GM10266 (cell line): Measurements from ENCODE around the gene CECR2.

Source experiments
- DNase-seq: peaks from one replicate; pipeline ENCODE4 v3.0.0; 2012; ENCODE audit errors: extremely low spot score
- TF ChIP-seq, protein P1 (sequence below): IDR thresholded peaks from 2 replicates; pipeline ENCODE4 v1.5.1; 2012; ENCODE audit warnings: mild to moderate bottlenecking, low read depth; ENCODE audit not compliant: control insufficient read depth, insufficient read depth; ENCODE audit errors: missing control alignments

CECR2 gene

DNA sequence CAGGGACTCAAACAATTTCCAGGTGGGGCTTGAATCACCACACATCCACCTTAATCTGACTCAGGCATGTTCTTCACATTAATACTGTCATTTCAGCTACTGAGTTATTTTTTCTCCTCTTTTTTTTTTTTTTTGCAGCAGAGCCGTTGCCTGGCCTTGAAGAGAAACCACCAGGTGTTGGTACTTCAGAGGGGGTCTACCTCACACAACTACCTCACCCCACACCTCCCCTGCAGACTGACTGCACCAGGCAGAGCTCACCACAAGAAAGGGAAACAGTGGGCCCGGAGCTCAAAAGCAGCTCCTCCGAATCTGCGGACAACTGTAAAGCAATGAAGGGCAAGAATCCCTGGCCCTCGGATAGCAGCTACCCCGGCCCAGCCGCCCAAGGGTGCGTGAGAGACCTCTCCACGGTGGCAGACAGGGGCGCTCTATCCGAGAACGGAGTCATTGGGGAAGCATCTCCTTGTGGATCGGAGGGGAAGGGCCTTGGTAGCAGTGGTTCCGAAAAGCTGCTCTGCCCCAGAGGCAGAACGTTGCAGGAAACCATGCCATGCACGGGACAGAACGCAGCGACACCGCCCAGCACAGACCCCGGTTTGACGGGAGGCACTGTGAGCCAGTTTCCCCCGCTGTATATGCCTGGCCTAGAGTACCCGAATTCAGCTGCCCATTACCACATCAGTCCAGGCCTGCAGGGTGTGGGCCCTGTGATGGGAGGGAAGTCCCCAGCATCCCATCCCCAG lies 178.9 kb downstream of the CECR2 start:
- DNase-seq = no peak
- TF ChIP-seq, protein P1, sequence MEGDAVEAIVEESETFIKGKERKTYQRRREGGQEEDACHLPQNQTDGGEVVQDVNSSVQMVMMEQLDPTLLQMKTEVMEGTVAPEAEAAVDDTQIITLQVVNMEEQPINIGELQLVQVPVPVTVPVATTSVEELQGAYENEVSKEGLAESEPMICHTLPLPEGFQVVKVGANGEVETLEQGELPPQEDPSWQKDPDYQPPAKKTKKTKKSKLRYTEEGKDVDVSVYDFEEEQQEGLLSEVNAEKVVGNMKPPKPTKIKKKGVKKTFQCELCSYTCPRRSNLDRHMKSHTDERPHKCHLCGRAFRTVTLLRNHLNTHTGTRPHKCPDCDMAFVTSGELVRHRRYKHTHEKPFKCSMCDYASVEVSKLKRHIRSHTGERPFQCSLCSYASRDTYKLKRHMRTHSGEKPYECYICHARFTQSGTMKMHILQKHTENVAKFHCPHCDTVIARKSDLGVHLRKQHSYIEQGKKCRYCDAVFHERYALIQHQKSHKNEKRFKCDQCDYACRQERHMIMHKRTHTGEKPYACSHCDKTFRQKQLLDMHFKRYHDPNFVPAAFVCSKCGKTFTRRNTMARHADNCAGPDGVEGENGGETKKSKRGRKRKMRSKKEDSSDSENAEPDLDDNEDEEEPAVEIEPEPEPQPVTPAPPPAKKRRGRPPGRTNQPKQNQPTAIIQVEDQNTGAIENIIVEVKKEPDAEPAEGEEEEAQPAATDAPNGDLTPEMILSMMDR = no peak

DNA sequence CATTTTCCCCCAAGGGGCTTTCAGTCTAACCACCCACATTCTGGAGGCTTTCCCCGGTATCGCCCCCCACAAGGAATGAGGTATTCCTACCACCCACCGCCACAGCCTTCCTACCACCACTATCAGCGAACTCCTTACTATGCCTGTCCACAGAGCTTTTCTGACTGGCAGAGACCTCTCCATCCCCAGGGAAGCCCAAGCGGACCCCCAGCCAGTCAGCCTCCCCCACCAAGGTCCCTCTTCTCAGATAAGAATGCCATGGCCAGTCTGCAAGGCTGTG lies 179.4 kb downstream of the CECR2 start:
- DNase-seq = no peak

DNA sequence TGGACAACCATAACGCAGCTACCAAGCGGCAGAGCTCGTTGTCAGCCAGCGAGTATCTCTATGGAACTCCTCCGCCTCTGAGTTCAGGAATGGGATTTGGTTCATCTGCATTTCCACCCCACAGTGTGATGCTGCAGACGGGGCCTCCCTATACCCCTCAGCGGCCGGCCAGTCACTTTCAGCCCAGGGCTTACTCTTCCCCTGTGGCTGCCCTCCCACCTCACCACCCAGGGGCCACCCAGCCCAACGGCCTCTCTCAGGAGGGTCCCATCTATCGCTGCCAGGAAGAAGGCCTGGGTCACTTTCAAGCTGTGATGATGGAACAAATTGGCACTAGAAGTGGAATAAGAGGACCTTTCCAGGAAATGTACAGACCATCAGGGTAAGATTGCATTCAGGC lies 179.9 kb downstream of the CECR2 start:
- TF ChIP-seq, protein P1 = no peak
- DNase-seq = no peak

More for the DNA sequence above, 179.4 kb downstream of the CECR2 start:
- TF ChIP-seq, protein P1 = no peak

DNA sequence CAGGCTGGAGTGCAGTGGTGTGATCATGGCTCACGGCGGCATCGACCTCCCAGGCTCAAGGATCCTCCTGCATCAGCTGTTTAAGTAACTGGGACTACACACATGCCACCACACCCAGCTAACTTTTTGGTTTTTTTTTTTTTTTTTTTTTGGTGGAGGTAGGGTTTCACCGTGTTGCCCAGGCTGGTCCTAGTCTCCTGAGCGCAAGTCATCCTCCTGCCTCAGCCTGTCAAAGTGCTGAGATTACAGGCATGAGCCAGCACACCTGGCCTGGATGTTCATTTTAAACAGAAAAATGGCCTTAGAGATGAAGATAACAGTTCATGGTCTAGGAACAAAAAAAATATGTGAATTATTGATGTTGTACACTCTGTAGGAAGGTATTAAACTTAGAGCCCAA lies 180.4 kb downstream of the CECR2 start:
- TF ChIP-seq, protein P1 = no peak
- DNase-seq = no peak

DNA sequence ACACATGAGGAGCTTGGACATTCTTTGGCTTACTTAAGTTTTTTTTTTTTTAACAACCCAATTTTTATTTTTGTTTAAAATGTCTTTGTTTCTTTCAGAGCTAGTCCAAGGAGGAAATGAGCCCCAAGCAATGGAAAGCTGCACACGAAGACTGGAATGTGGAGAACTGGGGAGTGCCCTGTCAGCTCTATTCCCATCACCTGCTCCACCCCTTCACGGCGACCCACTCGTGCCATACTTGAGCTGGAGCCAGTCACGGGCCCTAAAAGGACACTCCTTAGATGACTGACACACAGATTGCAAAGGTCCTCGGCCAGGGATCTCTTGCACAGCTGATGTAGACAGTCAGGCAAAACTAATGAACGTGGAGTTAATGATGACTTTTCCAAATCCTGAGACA lies 183.5 kb downstream of the CECR2 start:
- DNase-seq = no peak
- TF ChIP-seq, protein P1 = no peak

DNA sequence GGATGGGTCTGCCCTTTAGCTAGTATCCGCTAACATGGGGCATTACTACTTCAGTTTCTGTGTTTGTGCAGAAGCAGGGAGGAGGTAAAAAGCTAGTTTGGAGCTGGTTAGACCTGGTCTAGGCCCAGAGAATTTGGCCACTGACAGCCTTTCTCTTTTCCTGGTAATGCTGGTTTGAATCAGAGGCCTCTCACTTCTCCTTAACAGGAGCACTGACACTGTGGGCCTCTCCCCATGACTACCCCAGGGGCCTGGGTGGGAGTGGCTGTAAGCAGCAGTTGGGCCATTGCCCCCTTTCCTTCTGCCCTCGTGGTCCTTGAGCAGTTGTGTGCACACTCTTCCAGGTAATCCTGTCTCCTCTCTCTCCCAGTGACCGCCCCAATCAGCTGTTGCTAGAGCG lies 185.6 kb downstream of the CECR2 start:
- DNase-seq = no peak

DNA sequence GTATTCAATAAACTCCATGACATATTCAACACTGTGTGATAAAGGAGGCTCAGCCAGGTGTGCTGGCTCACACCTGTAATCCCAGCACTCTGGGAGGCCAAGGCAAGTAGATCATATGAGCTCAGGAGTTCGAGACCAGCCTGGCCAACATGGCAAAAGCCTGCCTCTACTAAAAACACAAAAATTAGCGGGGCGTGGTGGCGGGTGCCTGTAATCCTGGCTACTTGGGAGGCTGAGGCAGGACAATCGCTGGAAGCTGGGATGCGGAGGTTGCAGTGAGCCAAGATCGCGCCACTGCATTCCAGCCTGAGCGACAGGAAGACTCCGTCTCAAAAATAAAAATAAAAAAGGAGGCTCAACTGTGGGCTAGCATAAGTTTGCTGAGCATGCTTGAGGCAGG lies 189.9 kb downstream of the CECR2 start:
- DNase-seq = no peak
- TF ChIP-seq, protein P1 = no peak

More for the DNA sequence above, 185.6 kb downstream of the CECR2 start:
- TF ChIP-seq, protein P1 = no peak
